ENCODE measurements around the gene IGFBP3.

GRCh38 chr7:45912972-45913371 is 8.1 kb downstream of the IGFBP3 start:
- no peak for TF ChIP-seq CTCF (IDR thresholded peaks at IDR 0.05 in 4 of 5, conservative IDR thresholded peaks at IDR 0.05 in 1 of 5)
- TF ChIP-seq POLR2A (IDR thresholded peaks at IDR 0.05), result no peak

Measured in gastrocnemius medialis (tissue), 4 donors.